Mesendoderm (in vitro differentiated cells): ENCODE measurements around the gene CROCC2.

Experiments
- DNase-seq: peaks from one replicate; pipeline ENCODE4 v3.0.0; 2013
- H2AK5ac ChIP-seq: 2 replicates; pipeline ENCODE4 v1.6.1; 2013; ENCODE audit warnings: low read length, inconsistent platforms
- H2BK120ac ChIP-seq: 2 replicates; pipeline ENCODE4 v1.6.1; 2013; ENCODE audit warnings: low read depth, mild to moderate bottlenecking, low read length, moderate library complexity, mixed read lengths
- H2BK15ac ChIP-seq: replicated peaks from 2 replicates; pipeline ENCODE4 v1.6.1; 2013; ENCODE audit warnings: low read depth, mild to moderate bottlenecking, moderate library complexity
- H2BK5ac ChIP-seq: 2 replicates; pipeline ENCODE4 v1.6.1; 2013; ENCODE audit warnings: low read length, inconsistent platforms
- H3K18ac ChIP-seq: 2 replicates; pipeline ENCODE4 v1.6.1; 2013; ENCODE audit warnings: mild to moderate bottlenecking, low read length, mixed read lengths
- H3K23ac ChIP-seq: one replicate; pipeline ENCODE4 v1.6.1; 2013; ENCODE audit warnings: low read length
- H3K27ac ChIP-seq: 2 replicates; pipeline ENCODE4 v1.5.1; 2013; ENCODE audit warnings: low read depth, mild to moderate bottlenecking, inconsistent platforms, low read length, moderate library complexity
- H3K27me3 ChIP-seq: 2 replicates; pipeline ENCODE4 v1.6.1; 2013; ENCODE audit warnings: low read length, control low read depth, mild to moderate bottlenecking, inconsistent platforms; ENCODE audit not compliant: insufficient read depth, poor library complexity
- H3K36me3 ChIP-seq: 2 replicates; pipeline ENCODE4 v1.6.1; 2013; ENCODE audit warnings: low read length, inconsistent platforms; ENCODE audit not compliant: control insufficient read depth, insufficient read depth
- H3K4ac ChIP-seq: one replicate; pipeline ENCODE4 v1.6.1; 2013; ENCODE audit warnings: low read depth, mild to moderate bottlenecking, low read length, moderate library complexity
- H3K4me1 ChIP-seq: 2 replicates; pipeline ENCODE4 v1.6.1; 2013; ENCODE audit warnings: low read depth, low read length, inconsistent platforms; ENCODE audit not compliant: control insufficient read depth
- H3K4me2 ChIP-seq: 2 replicates; pipeline ENCODE4 v1.6.1; 2013; ENCODE audit warnings: low read length
- H3K4me3 ChIP-seq: 2 replicates; pipeline ENCODE4 v1.5.1; 2013; ENCODE audit warnings: mild to moderate bottlenecking, low read length
- H3K56ac ChIP-seq: one replicate; pipeline ENCODE4 v1.6.1; 2013; ENCODE audit warnings: low read length
- H3K79me1 ChIP-seq: 2 replicates; pipeline ENCODE4 v1.6.1; 2013; ENCODE audit warnings: low read length, inconsistent platforms
- H3K79me2 ChIP-seq: 2 replicates; pipeline ENCODE4 v1.6.1; 2013; ENCODE audit warnings: mild to moderate bottlenecking, low read length; ENCODE audit not compliant: control insufficient read depth, insufficient read depth
- H3K9ac ChIP-seq: 2 replicates; pipeline ENCODE4 v1.6.1; 2013; ENCODE audit warnings: low read length, inconsistent platforms
- H4K5ac ChIP-seq: one replicate; pipeline ENCODE4 v1.6.1; 2013; ENCODE audit warnings: low read length
- H4K8ac ChIP-seq: one replicate; pipeline ENCODE4 v1.6.1; 2013; ENCODE audit warnings: low read depth, mild to moderate bottlenecking, control low read depth, low read length, moderate library complexity
- WGBS: extraction: QIAGEN DNeasy Blood & Tissue Kit; methylation state at CpG from one replicate; pipeline ENCODE4 v1.1.7; 2013; ENCODE audit warnings: low lambda C conversion rate, missing lambda C conversion rate; ENCODE audit not compliant: insufficient coverage; ENCODE audit errors: extremely low coverage; 5-methylcytosine and 5-hydroxymethylcytosine counted together

CROCC2 gene

DNA sequence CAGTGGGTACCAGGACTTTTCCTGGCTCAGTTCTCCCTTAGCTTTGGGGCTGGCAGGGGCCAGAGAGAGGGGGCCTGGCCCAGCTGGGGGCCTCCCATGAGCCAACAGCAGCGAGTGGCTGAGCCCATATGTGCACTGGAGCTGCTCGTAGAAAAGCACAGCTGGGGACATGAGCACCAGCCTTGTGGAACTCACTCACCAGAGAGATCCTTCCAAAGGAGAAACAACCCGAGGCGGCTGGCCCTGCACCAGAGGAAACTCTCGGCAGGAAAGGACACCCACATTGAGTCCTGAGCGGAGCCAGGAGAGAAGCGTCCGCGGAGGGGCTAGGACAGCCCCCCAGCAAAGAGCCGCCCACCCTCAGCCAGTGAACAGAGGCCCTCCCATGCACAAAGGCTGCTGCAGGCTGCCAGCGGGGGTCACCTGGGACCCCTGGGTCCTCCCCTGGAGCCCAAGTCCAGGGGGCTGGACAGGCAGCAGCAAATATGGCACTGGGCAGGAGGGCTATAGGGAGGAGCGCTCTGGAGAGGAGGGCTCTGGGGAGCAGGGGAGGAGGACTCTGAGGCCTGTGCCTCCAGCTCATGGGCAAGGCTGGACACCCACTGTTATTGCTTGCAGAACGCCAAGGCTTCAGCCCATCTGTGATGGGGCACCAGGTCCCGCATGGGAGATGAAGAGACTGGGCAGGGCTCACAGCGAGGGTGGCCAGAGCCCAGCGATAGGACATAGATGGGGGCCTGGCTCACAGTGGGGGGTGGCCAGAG lies 50.2 kb downstream of the CROCC2 start:
- DNase-seq = no peak

GRCh38 chr2:240956935-240957655 lies 51.0 kb downstream of the CROCC2 start:
- Histone ChIP-seq H3K4me2 (no peak overlapping the region), H2AK5ac (no peak overlapping the region), H3K9ac (no peak overlapping the region), H2BK15ac (no peak overlapping the region), H4K8ac (no peak overlapping the region), H3K79me2 (no peaks in the 10 kb centered on the region), H3K18ac (no peak overlapping the region), H3K56ac (no peak overlapping the region), H3K79me1 (no peaks in the 10 kb centered on the region), H3K36me3 (no peaks in the 10 kb centered on the region), H3K27ac (no peak overlapping the region), H3K4ac (no peak overlapping the region), H3K4me1 (no peaks in the 10 kb centered on the region), H3K27me3 (no peaks in the 10 kb centered on the region), H3K23ac (no peak overlapping the region), H2BK120ac (no peak overlapping the region), H3K4me3 (no peak overlapping the region), H2BK5ac (no peak overlapping the region), H4K5ac (no peak overlapping the region)
- DNase-seq = no peak
- WGBS = no CpG with 5 or more reads among the region's 32 CpGs

More for the DNA sequence above, 50.2 kb downstream of the CROCC2 start:
- H2AK5ac ChIP-seq = no peak overlapping the region
- no peaks in the 10 kb centered on the region for H3K4me1 ChIP-seq
- no peaks in the 10 kb centered on the region for H3K79me2 ChIP-seq
- no peak overlapping the region for H3K18ac ChIP-seq
- H3K4me3 ChIP-seq = no peak overlapping the region
- H3K56ac ChIP-seq = no peak overlapping the region
- H3K27me3 ChIP-seq = no peaks in the 10 kb centered on the region
- no CpG with 5 or more reads among the region's 16 CpGs for WGBS
- H3K27ac ChIP-seq = no peak overlapping the region
- H3K36me3 ChIP-seq = no peaks in the 10 kb centered on the region
- H4K8ac ChIP-seq = no peak overlapping the region
- H3K4ac ChIP-seq = no peak overlapping the region
- no peak overlapping the region for H3K4me2 ChIP-seq
- no peaks in the 10 kb centered on the region for H3K79me1 ChIP-seq
- no peak overlapping the region for H2BK120ac ChIP-seq
- H4K5ac ChIP-seq = no peak overlapping the region
- H2BK15ac ChIP-seq = no peak overlapping the region
- H3K9ac ChIP-seq = no peak overlapping the region
- no peak overlapping the region for H3K23ac ChIP-seq
- H2BK5ac ChIP-seq = no peak overlapping the region

- Histone ChIP-seq H4K5ac (no peak overlapping the region), H3K4me3 (no peak overlapping the region), H2BK5ac (no peak overlapping the region), H2AK5ac (no peak overlapping the region), H3K18ac (no peak overlapping the region), H3K4ac (no peak overlapping the region), H3K4me1 (no peaks in the 10 kb centered on the region), H3K79me1 (no peaks in the 10 kb centered on the region), H3K79me2 (no peaks in the 10 kb centered on the region), H4K8ac (no peak overlapping the region), H3K27me3 (no peaks in the 10 kb centered on the region), H3K9ac (no peak overlapping the region), H3K4me2 (no peak overlapping the region), H3K27ac (no peak overlapping the region), H3K56ac (peak overlapping the region; percentile 25), H2BK120ac (no peak overlapping the region), H3K23ac (no peak overlapping the region), H3K36me3 (no peaks in the 10 kb centered on the region), H2BK15ac (no peak overlapping the region)
- no CpG with 5 or more reads among the region's 17 CpGs for WGBS
- DNase-seq = no peak
Observed at GRCh38 chr2:240957656-240958365, 51.7 kb downstream of the CROCC2 start.

GRCh38 chr2:240958366-240959213 lies 52.5 kb downstream of the CROCC2 start:
- Histone ChIP-seq H4K8ac (no peak overlapping the region), H3K4me3 (no peak overlapping the region), H2BK120ac (no peak overlapping the region), H3K56ac (peak overlapping the region; percentile 25), H3K79me1 (no peaks in the 10 kb centered on the region), H2AK5ac (no peak overlapping the region), H3K4me2 (no peak overlapping the region), H3K9ac (no peak overlapping the region), H3K27me3 (no peaks in the 10 kb centered on the region), H3K4ac (no peak overlapping the region), H3K23ac (no peak overlapping the region), H3K27ac (no peak overlapping the region), H3K79me2 (no peaks in the 10 kb centered on the region), H2BK15ac (no peak overlapping the region), H2BK5ac (no peak overlapping the region), H3K18ac (no peak overlapping the region), H3K36me3 (no peaks in the 10 kb centered on the region), H4K5ac (no peak overlapping the region), H3K4me1 (no peaks in the 10 kb centered on the region)
- DNase-seq = no peak
- WGBS = no CpG with 5 or more reads among the region's 19 CpGs

GRCh38 chr2:240959214-240959940 lies 53.2 kb downstream of the CROCC2 start:
- Histone ChIP-seq H3K27me3 (no peaks in the 10 kb centered on the region), H3K4me1 (no peaks in the 10 kb centered on the region), H3K18ac (no peak overlapping the region), H4K8ac (no peak overlapping the region), H3K23ac (no peak overlapping the region), H3K79me2 (no peaks in the 10 kb centered on the region), H3K27ac (no peak overlapping the region), H2BK5ac (no peak overlapping the region), H3K56ac (no peak overlapping the region), H2BK120ac (no peak overlapping the region), H3K79me1 (no peaks in the 10 kb centered on the region), H3K4me3 (no peak overlapping the region), H4K5ac (no peak overlapping the region), H2BK15ac (no peak overlapping the region), H3K9ac (no peak overlapping the region), H2AK5ac (no peak overlapping the region), H3K36me3 (no peaks in the 10 kb centered on the region), H3K4ac (no peak overlapping the region), H3K4me2 (no peak overlapping the region)
- no peak for DNase-seq
- WGBS = no CpG with 5 or more reads among the region's 15 CpGs
